GM18505 (cell line): ENCODE data around the gene LRMDA.

ENCODE experiments used
- ATAC-seq: cut with Tn5 transposase; IDR thresholded peaks from one replicate; pipeline ENCODE4 v1.9.1; 2021; ENCODE audit not compliant: unreplicated experiment
- POLR2A ChIP-seq: IDR thresholded peaks from 4 replicates; pipeline ENCODE4 v1.6.1; 2011; ENCODE audit warnings: borderline replicate concordance; ENCODE audit not compliant: insufficient read depth, insufficient read length; ENCODE audit errors: extremely low read depth

The LRMDA gene

GRCh38 chr10:75801661-75802060, 370.2 kb downstream of the LRMDA start:
- TF ChIP-seq POLR2A: no peak
- no peak for ATAC-seq

GRCh38 chr10:75803121-75803520, 371.7 kb downstream of the LRMDA start:
- ATAC-seq: no peak
- TF ChIP-seq POLR2A: no peak

- no peak for ATAC-seq
- TF ChIP-seq POLR2A: no peak
Measured at GRCh38 chr10:75803816-75804552, 372.6 kb downstream of the LRMDA start.

DNA sequence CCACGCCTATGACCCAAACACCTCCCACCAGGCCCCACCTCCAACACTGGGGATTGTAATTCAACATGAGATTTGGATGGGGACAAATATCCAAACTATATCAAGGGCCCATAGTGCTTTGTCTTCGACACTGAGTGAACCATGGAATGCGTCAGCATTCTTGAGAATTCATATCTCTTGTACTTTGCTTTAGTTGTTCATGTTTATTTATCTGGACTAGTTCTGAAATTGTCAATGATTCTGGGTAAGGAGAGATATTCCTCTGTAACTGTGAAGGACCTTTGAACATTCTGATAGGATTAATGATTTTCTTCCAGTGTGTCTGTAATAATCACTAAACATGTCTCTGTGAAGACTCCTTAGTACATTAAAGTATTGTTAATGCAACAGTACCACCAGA, 374.8 kb downstream of the LRMDA start:
- no peak for ATAC-seq
- TF ChIP-seq POLR2A: no peak

DNA sequence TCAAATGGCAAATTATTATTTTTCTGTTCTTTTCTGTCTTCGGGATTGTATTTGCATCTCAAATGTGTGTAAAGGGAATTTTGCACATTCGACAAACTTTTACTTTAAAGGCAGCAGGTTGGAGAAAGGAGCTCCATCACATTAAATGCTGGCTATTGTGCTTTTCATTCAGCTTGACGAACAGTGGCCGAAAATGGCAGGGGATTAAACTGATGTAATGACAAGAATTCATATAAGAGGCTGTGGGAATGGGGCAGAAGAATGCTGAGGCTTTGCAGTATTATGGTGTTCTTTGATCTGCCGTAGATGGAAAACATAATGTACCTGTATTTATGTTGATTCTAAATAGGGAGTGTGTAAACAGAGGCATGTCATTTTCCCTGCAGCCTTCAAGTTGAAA, 376.0 kb downstream of the LRMDA start:
- no peak for ATAC-seq
- no peak for TF ChIP-seq POLR2A

DNA sequence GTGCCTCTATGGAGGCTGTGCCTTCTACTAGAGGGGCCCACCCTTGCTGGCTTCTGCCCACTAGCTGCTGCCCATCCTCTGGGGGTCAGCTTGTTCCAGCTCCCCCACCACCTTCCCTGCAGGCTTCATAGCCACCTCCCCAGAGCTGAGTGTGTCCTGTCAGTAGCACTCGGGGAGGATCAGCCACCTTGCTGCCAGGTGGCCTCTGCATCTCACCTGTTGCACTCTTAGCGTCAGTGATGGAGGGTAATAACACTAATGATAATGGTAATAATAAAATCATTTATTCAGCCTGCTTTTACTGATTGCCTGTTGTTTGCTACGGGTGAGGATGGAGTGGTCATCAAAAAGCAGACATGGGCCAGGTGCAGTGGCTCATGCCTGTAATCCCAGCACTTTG, 377.6 kb downstream of the LRMDA start:
- TF ChIP-seq POLR2A: no peak
- no peak for ATAC-seq

- TF ChIP-seq POLR2A: no peak
- no peak for ATAC-seq
Measured at GRCh38 chr10:75814014-75814413, 382.6 kb downstream of the LRMDA start.

DNA sequence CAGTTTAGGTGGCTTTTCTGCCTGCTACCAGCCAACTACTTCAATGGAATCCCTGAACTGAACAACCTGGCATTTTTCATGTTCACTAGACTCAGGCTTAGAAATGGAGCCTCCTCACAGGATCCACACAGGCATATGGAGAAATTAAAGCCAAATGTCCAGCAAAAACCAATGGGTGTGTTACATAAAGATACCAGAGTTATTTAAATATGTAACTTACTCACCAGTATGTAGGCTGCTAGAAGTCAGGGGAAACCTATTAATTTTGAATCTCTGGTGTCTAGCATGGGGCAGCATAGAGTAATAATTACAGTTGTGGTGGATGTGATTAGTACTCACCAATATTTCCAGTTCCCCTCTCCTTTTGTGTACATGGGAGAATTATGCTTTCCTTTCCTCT, 383.6 kb downstream of the LRMDA start:
- TF ChIP-seq POLR2A: no peak
- ATAC-seq: no peak

- no peak for TF ChIP-seq POLR2A
- no peak for ATAC-seq
Measured at GRCh38 chr10:75817198-75817597, 385.8 kb downstream of the LRMDA start.

DNA sequence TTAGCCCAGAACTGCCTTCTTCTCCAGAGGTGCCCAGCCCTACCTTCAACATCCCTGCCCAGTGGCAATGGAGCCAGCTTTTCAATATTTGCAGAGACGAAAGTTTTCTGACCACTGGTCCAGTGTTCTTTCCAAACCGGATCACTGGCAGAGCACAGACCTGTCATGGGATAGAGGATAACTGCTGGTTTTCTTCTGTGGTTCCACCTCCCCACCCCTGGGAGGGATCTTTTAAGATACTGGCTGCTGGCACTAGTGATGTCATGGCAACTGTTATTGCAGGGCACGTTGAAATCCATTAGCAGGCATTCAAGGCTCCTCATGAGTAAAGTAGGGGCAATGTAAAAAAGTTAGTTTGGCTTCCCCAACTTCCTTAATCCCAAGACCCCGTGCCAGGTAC, 387.1 kb downstream of the LRMDA start:
- no peak for TF ChIP-seq POLR2A
- no peak for ATAC-seq

- no peak for ATAC-seq
- TF ChIP-seq POLR2A: no peak
Measured at GRCh38 chr10:75825235-75825634, 393.8 kb downstream of the LRMDA start.

GRCh38 chr10:75825661-75826060, 394.2 kb downstream of the LRMDA start:
- no peak for ATAC-seq
- no peak for TF ChIP-seq POLR2A

GRCh38 chr10:75826846-75827245, 395.4 kb downstream of the LRMDA start:
- ATAC-seq: no peak
- TF ChIP-seq POLR2A: no peak

- TF ChIP-seq POLR2A: no peak
Measured at GRCh38 chr10:75827587-75828021, 396.2 kb downstream of the LRMDA start.

DNA sequence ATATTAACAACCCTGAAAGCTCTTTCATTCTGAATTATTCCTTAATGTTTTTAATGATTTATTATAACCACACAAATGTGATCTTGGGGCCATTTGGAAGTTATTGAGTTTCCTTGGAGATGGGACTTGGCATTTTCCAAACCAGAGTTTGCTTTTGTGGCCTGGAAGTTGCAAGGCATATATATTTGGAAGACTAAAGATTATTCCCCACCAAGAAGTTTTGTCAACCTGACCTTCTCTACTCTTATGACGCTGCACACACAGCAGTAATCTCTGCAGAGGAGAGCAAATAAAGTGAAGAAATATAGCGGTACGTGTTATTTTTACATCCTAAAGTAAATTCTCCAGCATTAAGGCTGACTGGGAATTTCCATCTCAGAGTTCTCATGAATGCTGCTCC, 397.0 kb downstream of the LRMDA start:
- no peak for TF ChIP-seq POLR2A
- no peak for ATAC-seq

More at GRCh38 chr10:75827587-75828021, 396.2 kb downstream of the LRMDA start:
- ATAC-seq: no peak
